ENCODE results near the gene PIK3CG. TPM values are rescaled to one million over a fixed set of nuclear protein-coding genes. Genes with fewer than 3 reads are reported as not detected.

Gene PIK3CG
- total RNA-seq, 4 donors from 2014 or later, result 6.2 to 34.7 (median 9.7) TPM

DNA sequence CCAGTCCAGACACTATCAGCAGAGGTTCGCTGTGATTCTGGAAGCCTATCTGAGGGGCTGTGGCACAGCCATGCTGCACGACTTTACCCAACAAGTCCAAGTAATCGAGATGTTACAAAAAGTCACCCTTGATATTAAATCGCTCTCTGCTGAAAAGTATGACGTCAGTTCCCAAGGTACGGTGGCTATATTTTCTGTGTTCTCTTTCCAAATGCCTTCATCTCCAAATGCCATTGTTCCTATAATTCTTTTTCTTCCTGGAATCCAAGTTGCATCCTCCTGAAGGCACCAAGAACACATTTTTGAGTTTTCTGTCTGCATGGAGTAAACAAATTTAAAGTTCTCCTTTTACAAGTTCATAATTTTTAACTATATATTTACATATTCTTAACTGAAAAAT lies 7.7 kb downstream of the PIK3CG start:
- H3K27me3 ChIP-seq, result no peaks in the 10 kb centered on the region
- peak overlapping the region in 1 of 4 donors; percentile 21 for H3K4me3 ChIP-seq
- H3K9me3 ChIP-seq, result no peaks in the 10 kb centered on the region
- DNase-seq, result no peak
- H3K4me1 ChIP-seq, result peaks cover 0 to 6% (median 4%) of the 10 kb centered on the region in 4 donors
- no peaks in the 10 kb centered on the region for H3K36me3 ChIP-seq
- TF ChIP-seq, protein P1, sequence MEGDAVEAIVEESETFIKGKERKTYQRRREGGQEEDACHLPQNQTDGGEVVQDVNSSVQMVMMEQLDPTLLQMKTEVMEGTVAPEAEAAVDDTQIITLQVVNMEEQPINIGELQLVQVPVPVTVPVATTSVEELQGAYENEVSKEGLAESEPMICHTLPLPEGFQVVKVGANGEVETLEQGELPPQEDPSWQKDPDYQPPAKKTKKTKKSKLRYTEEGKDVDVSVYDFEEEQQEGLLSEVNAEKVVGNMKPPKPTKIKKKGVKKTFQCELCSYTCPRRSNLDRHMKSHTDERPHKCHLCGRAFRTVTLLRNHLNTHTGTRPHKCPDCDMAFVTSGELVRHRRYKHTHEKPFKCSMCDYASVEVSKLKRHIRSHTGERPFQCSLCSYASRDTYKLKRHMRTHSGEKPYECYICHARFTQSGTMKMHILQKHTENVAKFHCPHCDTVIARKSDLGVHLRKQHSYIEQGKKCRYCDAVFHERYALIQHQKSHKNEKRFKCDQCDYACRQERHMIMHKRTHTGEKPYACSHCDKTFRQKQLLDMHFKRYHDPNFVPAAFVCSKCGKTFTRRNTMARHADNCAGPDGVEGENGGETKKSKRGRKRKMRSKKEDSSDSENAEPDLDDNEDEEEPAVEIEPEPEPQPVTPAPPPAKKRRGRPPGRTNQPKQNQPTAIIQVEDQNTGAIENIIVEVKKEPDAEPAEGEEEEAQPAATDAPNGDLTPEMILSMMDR (IDR thresholded peaks at IDR 0.05), result no peak
- TF ChIP-seq POLR2A (IDR thresholded peaks at IDR 0.05), result no peak
- H3K27ac ChIP-seq, result no peak overlapping the region

GRCh38 chr7:106874076-106874475 lies 9.0 kb downstream of the PIK3CG start:
- TF ChIP-seq, protein P1 (IDR thresholded peaks at IDR 0.05), result no peak
- TF ChIP-seq POLR2A (IDR thresholded peaks at IDR 0.05), result no peak

DNA sequence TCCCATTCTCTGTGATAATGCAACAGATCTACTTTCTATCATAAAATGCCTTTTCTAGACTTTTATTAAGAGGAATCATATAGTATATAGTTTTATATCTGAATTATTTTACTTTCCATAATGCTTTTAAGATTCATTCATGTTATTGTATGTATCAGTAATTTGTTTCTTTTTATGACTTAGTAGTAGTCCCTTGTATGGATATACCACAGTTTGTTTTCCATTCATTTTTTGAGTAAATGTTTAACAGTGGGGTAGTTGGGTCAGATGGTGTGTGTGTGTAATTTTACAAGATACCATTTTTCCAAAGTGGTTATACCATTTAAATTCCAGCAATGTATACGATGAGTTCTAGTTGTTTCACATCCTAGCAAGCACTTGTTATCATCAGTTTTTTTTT lies 10.4 kb downstream of the PIK3CG start:
- no peak for TF ChIP-seq POLR2A (IDR thresholded peaks at IDR 0.05)
- TF ChIP-seq, protein P1 (IDR thresholded peaks at IDR 0.05), result no peak
- Histone ChIP-seq H3K4me3 (no peak overlapping the region), H3K27ac (no peak overlapping the region), H3K36me3 (no peaks in the 10 kb centered on the region), H3K4me1 (peaks cover 0 to 3% (median 1%) of the 10 kb centered on the region in 4 donors), H3K27me3 (no peaks in the 10 kb centered on the region), H3K9me3 (no peaks in the 10 kb centered on the region)
- DNase-seq, result no peak

More at GRCh38 chr7:106874076-106874475, 9.0 kb downstream of the PIK3CG start:
- no peaks in the 10 kb centered on the region for H3K9me3 ChIP-seq
- H3K4me1 ChIP-seq, result peaks cover 0 to 6% (median 2%) of the 10 kb centered on the region in 4 donors
- H3K36me3 ChIP-seq, result no peaks in the 10 kb centered on the region
- H3K27me3 ChIP-seq, result no peaks in the 10 kb centered on the region
- no peak for DNase-seq
- no peak overlapping the region for H3K4me3 ChIP-seq
- H3K27ac ChIP-seq, result no peak overlapping the region

DNA sequence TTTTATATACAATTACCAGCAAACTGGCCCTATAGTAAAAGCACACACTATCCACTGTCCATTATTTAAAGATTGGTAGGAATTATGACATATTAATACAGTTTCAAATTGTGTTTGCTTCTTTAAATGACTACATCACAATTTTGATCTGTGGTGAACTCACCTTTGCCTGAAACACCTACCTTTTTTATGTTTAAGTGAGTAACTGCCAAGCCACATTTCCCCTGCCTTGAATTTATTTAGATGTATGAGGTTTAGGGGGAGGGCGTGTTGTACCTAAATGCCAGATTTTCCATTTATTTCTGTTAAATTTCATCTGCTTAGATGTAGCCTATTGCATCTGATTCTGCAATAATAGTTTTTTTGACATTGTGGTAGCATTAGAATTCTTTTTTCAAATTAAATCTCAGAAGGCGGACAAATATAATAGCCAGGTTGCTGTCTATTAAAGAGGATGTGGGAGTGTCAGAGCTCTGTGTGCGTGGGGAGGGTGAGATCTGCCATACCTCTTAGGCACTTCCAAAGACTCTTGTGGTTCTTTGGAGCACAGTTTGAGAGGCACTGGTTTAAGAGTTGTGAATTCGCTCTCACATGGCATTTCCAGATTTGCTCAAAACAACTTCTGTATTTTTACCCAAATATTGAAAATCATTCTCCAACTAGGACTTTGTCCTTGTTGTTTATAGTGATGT lies 13.8 kb downstream of the PIK3CG start:
- no peak for DNase-seq
- H3K27me3 ChIP-seq, result no peaks in the 10 kb centered on the region
- TF ChIP-seq, protein P1 (IDR thresholded peaks at IDR 0.05), result no peak
- TF ChIP-seq POLR2A (IDR thresholded peaks at IDR 0.05), result no peak
- H3K27ac ChIP-seq, result no peak overlapping the region
- no peak overlapping the region for H3K4me3 ChIP-seq
- H3K9me3 ChIP-seq, result no peaks in the 10 kb centered on the region
- no peaks in the 10 kb centered on the region for H3K4me1 ChIP-seq
- peaks cover 0 to 4% (median 0%) of the 10 kb centered on the region in 3 donors for H3K36me3 ChIP-seq

DNA sequence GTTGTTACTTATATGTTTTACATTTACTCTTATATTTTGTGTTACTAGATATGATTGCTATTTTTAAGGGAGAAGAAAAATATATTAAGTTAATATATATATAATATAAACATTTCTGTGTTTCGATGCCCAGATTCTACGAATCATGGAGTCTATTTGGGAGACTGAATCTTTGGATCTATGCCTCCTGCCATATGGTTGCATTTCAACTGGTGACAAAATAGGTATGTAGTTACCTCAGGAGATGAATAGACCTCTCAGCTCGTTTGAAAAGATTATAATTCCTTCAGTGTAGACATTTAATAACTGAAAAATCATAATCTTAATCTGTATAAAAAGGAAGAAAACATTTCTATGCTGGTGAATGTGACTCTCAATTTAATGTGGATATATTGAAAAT lies 16.9 kb downstream of the PIK3CG start:
- H3K4me3 ChIP-seq, result no peak overlapping the region
- H3K27ac ChIP-seq, result no peak overlapping the region
- DNase-seq, result no peak
- no peaks in the 10 kb centered on the region for H3K4me1 ChIP-seq
- TF ChIP-seq POLR2A (IDR thresholded peaks at IDR 0.05), result no peak
- TF ChIP-seq, protein P1 (IDR thresholded peaks at IDR 0.05), result no peak
- H3K27me3 ChIP-seq, result no peaks in the 10 kb centered on the region
- H3K9me3 ChIP-seq, result no peaks in the 10 kb centered on the region
- peaks cover 0 to 4% (median 0%) of the 10 kb centered on the region in 3 donors for H3K36me3 ChIP-seq
